ENCODE measurements around the gene THADA.

The THADA gene

DNA sequence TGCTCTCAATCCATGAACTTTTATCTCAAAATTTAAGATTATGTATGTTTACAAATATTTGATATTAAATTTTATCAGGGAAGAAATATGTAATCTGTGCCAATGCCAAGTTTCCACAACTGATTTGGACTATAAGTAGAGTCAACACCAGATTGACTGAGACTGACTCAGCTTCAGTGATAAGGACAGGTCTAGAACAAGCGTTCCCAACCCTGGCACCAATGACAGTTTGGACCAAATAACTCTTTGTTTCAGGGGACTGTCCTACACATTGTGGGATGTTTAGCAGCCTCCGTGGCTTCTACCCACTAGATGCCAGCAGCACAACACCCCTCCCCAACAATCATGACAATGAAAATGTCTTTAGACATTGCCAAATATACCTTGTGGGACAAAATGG lies 165.3 kb downstream of the THADA start:
- no peak for DNase-seq

DNA sequence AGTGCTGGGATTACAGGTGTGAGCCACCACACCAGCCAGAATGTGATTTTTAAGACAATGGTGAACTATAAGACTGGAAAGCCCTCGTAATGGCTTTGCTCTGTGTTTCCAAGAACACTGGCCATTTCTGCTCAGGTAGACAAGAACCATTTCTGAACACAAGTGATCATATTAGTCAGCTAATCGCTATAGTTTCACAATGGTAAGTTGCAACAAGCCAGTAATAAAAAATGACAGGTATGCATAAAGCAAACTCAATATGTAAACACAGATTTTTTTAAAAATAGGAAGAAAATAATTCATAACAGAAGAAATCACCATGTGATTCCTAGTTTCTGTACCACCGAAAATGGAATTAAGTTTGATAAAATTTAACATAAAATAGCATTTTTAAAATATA lies 166.5 kb downstream of the THADA start:
- DNase-seq: no peak

DNA sequence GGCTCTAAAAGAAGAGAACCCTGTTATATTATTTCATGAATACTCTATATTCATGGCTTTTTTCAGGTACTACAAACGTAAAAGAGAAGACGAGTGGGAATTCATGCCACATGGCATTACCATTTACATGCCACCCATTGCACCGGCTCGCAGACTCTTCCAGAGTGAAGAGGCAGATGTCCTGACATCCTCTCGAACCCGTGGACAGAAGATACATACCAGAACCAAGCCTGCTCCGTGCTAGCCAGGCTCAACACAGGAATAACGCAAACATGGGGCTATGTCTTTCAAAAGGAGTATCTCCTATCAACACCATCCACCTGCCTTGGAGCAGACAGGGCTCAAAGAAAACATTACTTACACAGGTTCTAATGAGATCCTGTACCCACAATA lies 168.8 kb downstream of the THADA start:
- DNase-seq: no peak

DNA sequence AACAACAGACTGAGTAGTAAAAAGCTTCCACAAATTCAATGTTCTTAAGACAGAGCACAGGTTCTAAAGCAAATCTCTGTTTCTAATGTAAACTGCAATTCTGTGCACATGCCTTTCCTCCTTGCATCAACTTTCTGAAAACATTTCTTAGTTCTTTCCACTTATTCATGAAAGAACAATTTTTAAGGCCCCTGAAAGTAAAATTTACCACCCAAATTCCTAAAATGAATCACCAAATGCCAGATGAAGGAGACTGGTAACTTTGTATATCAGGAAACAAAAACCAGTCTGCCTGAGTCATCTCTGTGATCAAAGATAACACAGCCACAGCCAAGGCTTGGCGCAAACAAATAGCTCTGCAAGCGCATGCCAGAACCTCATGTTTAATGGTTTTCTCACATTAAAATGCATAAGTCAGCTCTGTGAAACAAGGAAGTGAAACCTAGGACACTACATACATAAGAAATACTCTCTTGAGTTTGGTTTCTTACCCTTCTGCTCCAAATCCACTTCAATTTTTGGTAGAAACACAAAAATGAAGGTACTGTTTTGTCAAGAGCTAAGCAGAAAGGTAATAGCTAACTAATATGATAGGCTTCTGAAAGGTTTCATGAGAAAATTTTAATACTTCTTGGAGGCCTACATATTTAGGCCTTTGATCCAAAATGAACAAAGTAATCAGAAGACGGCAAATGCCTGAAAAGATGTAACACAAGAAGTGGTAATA lies 169.4 kb downstream of the THADA start:
- DNase-seq: no peak

DNA sequence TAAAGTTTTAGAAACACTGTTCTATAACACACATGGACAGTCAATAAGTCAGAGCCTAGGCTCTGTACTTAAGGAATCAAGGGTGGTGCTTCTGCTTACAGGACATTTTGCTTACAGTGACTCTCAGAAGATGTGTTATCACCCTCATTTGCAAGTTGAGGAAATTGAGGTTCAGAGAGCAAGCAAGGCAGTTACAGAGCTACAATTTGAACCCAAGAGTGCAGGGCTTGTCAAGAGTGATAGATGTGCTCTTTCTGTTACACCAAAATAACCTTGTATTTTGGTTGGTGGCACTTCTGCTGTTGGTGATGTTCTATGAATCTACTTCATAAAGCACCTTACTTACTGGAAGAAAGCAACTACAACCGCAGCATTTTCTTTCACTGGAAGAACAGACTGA lies 170.2 kb downstream of the THADA start:
- DNase-seq: no peak

DNA sequence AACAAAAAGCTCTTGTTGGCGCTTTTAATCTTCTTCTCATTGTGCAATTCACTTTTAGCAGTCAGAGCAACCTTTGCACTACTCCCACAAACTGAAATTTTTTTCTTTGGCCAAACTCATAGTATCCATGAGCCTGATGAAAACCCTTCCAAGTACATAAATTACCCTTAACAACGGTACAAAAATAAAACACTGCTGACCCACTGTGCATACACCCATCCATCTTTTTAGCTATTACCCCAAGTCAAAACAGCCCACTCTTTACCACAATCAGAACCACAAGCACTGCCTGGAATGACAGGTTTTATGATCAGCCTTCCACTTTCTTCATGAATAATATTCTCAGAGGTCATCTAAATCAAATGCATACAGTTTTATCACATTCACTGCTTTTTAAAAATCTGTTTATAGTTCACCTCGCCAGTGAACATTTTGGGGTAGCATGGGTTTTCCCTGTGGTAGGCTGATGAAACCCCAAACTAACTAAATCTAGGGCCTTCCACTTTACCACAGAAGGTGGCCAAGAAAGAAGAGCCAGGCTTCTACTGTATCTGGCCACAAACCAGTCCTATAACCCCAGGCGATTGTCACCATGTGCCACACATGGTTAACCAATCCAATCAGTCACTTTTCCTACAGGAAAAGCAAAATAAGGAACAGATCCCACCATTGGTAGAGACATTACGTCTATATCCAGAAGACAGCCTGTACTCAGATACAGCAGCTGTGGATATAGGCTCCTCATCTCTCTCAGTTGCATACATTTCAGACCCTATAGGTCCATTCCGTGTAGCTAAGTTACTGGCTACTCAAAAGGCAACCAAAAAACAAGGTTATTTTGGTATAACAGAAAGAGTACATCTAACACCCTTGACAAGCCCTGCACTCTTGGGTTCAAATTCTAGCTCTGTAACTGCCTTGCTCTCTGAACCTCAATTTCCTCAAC lies 171.3 kb downstream of the THADA start:
- no peak for DNase-seq

DNA sequence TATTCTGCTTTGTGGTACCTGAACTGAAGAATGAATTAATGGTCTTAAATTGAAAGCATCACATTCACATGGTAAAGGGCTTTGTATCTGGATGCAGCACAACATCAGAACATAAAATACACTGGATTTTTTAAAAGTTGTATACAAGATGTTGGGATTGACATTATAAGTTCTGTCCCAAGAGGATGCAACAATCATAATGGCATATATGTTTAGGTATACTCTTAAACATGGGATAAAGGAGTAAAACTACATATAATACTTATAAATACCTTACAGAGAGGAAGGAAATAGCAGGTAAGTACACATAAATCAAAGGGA lies 171.9 kb downstream of the THADA start:
- DNase-seq: no peak

DNA sequence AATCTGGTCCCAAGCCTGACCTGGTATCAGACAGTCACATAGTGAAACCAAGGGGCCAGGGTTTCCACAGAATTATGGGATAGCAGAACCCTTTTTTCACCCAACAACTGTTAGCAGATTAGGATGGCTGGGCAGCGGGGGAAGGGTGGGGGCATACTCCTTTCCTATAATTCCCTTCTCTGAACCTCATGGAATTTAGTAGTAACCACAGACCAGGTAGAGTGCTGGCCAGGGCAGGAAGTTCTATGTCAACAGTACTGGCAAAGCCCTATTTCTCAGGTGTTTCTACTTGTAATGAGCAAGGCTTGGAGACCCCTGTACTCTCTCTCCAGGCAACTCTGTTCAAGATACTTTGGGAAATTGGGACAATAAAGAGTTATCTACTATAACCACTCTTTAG lies 174.6 kb downstream of the THADA start:
- DNase-seq: no peak

DNA sequence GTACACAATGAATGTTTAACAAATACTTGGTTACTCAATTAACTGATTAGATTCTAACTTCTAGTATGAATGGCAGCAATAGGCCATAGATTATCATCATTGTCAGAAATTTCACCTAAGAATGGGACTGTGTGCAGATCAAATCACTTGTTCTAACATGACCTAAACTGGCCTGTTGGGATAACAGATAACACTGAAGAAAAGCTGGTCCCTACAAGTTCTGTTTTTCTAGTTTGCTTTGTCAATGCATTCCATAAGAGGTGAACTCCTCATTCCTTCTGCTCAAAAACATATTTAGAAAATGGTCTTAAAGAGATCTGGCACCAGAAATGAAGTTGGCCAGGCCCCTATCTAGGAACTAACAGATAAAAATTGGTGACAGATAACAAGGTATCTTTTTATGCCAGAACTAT lies 175.4 kb downstream of the THADA start:
- no peak for DNase-seq

DNA sequence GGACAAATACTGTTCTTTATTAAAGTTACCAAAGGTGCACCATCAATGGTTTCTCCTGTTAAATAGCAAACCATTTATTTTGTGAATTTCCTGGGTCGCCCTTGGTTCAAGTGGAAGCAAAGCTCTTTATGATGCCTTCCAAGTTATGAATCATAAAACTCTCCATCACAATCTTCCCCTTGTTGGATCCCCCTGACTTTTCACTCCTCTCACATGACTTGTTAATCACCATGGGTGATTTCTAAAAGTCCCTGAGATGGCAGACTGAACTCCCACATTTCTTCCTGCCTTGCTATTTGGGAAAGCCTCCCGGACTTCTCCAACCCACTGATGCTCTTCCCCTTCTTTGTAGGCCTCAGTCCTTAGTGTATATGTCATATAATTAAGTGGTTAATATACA lies 176.0 kb downstream of the THADA start:
- no peak for DNase-seq

DNA sequence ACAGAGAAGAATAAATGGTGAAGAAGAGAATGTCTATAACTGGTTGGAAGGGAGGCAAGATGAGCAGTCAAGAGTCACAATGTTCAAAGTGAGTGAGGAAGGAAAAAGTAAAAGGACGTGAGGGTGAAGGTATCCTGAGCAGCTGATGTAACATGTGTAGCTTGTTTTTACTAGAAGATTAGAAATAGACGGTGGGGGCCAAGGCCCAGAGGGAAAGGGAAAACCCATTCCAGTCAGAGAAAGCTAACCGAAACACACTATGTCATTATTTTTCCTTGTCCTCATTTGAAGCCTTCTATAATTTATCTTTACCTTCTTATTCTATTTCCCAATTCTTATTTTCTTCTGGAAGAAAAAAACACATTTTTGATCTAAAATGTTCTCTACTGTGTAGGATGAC lies 176.6 kb downstream of the THADA start:
- no peak for DNase-seq

DNA sequence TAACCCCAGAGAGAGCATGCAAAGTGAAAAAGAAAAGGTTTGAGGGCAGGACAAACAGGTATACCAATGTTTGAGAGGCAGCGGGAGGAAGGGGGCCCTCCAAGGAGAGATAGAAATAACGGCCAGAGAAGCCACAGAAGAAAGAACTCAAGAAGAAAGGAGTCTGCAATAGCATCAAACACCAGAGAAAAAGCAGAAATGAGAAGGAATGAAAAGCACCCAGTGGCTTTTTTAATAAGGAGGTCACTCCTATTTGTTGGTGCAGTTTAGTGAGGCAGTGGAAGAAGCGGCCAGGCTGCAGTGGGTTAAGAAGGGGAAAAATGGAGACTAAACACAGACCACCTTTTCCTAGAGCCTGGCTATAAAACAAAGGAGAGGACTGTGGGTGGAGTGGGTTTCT lies 177.2 kb downstream of the THADA start:
- DNase-seq: no peak

DNA sequence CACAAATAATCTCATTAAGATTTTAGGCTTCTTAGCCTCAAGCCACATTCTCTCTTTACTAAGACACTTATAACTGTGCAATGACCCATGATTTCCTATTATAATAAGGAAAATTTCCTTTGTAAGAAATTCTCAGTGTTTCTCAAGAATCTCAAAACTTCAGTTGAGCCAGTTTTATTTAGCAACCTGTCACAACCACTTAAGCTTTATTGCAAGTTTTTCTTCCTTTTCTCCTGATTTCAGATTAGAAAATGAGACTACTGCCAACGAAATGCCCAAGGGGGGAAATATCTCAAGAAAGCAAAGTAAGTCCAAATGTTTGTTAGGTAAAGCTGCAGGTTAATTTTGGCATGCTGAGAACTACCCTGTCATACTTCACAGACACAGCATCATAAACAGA lies 178.5 kb downstream of the THADA start:
- no peak for DNase-seq

DNA sequence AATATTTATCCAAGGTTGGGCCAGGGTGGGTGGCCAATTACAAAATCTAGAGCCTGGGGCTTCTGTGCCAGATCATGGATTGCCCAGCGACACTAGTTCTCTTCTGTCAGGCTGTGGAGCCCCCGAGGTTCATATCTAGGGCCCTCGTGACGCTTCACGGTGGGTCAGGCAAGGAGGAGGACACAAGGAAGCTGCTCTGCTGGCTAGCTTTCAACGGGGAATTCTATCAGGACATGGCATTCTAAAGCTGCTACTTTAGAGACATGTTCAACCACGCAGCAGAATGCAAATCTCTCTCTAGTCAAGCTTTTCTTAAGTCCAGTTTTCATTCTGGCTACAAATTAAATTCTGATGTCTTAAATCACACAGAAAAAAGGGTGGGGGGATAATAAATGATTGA lies 180.2 kb downstream of the THADA start:
- no peak for DNase-seq

DNA sequence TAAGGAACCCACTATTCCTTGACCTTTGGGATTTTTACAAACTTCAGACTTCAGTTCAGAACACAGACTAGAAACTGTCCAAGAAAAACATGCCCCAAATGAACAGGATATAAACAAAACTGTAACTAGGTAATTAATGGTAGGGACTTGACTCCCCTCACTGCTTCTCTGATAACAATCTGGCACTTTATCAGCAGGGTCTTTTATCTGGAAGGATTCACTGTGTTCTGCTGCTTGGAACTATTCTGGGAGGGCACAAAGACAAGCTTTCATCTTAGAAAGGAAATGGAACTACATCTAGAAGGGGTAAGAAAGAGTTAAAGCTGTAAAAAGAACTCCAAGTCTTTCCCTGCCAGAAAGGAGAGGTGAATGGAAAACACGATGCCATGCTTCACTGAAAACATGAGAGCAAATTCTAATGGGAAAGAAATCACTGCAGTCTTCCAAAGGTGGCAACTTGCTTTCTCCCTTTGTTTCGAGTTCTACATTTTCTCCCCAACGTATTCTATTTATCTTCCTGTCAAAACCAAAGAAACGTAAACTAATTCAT lies 181.2 kb downstream of the THADA start:
- no peak for DNase-seq

DNA sequence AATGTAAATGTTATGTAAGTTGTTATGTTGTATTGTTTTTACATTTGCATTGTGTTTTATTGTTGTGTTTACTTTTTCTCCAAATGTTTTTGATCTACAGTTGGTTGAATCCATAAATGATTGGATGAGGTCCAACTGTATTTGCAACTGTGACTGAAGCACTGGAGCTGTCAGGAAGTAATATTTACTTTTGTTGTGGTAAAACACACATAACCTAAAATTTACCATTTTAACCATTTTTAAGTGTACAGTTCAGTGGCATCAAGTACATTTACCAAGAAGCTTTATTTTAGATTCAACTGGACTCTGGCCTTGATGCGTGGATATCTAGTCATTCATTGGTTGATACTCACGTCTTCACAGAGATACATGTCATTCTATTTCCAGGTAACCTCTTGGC lies 181.8 kb downstream of the THADA start:
- no peak for DNase-seq

DNA sequence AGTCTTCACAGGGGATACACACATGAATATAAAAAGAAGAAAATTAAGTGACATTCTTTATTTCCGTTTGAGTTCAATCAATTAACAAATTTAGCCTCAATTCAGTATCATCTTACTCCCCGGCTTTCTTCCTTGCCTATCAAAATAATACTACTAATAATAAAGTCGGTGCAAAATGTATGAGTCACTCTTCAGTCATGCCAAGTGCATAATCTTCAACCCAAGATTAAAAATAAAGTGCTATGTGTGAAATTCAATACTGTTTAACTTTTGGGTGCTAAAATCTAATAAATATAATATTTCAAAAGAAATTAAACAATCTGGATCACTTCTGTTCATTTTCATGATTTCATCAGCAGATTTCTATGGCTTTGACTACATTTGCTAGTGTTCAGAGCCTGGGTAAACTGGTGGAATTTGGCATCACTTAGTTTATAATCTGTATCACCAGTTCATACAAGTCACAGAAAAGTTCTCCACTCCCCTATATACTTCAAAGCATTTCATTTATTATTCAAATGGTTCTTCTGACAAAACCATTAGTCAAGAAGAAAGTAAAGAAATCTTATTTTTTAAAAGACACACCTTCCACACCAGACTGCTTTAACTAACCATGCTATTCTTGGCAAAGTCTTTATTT lies 183.6 kb downstream of the THADA start:
- DNase-seq: no peak

DNA sequence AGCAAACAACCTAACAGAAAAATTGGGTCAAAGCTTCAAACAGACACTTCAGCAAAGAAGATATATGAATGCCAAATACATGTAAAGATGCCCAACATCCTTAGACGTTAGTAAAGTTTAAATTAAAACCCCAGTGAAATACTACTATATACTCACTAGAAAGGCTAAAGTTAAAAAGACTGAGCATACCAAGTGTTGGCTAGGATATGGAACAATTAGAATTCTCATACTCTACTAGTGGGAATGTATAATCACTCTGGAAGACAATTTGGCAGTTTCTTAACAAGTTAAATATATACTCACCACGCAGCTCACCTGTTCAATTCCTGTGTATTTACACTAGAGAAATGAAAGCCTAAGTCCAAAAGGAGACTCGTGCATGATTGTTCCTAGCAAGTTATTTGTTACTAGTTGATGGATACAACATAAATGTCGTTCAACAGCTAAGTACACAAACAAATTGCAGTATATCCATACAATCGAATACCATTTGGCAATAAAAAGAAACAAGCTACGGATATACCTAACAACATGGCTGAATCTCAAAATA lies 185.7 kb downstream of the THADA start:
- no peak for DNase-seq

DNA sequence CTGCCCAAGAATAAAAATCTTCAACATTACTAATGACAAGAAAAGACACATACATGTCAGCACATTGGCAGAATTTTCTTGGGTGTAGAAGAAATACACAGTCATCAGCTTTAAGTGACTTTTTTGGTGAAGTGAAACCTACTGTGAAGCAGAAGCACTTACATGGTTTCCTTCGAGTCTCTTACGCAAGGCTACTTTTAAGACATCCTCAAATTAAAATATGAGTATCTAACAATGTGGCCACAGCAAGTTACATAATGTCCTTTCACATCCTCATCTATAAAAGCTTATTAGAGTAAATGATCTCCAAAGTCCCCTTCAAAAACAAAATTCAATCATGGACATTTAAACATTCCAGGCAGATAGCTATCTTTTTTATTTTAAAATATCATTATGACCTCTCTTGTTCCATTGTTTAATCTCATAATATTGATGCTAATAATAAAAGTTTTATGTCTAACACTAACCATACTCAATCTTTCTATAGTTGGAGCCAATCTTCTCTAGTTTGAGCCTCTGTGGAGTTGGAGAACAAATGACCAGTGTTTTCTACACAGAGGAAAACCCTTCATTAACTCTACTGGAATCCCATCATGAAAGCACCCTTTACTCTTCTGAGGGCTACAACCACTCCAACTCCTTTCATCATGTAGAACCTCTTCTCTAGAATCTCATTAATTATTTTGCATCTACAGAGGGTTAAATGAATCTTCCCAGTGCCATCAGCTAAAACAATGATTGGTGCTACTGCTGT lies 187.3 kb downstream of the THADA start:
- no peak for DNase-seq

DNA sequence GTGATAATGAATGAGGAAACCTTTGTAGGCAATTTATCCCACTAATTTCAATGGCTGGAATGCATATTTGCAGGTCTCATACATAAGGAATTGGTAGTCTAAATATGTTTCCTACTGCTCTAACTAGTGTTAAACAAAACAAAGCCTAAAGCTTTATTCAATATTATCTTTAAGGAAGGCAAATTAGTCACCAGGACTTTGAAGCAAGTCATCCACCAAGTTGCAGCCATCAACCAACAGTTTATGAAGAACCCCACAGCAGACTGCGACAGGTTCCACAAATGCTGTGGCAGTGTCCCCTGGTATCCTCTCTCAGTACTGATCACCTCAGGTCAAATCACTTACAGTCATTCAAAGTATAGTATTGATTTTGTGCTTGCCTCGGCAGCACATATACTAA lies 187.9 kb downstream of the THADA start:
- no peak for DNase-seq

DNA sequence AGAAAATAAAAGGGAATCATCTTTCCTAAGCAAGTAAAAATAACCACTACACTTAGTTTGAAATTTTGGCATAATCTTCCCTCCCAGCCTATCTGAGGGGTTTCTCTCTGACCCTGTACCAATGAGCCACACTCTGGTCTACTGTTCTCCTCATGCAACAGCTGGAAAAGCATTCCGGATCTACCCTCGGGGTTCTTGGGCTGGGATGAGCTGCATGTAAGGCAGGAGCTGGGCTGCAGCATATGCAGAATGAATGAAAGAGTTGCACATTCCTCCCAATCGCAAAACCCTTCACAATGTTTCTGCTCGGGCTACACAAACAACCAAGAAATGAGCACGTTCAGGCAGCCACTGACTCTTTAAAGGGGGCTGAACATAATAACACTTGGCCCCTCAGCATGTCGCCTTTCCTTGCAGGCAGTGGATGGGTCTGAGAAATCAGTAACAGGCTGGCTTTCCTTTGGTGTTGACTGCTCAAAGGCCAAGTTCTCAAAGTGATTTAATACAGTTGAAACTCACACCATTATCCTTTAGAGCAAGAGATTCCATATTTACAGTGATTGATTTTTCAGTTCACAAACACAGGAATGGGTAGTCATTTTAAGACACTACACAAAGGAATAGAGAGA lies 189.1 kb downstream of the THADA start:
- DNase-seq: no peak

DNA sequence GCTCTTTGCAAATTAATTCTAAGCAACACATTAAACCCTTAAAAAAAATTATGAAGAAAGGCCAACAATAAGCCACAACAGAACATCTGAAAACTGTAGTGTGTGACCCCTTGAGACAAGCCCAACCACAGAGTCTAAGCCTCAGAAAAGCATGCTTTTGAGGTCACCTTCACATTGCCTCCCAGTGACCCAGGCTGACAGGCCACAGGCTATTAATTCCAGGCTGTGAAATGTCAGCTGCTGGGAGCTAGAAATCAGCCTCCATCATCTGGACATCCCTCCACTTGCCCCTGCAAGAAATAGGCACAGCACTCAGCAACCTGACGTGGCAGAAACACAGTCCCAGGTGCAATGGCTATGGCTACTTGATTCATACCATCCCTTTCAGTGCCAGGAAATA lies 190.0 kb downstream of the THADA start:
- DNase-seq: no peak
